B cell (primary cell): ENCODE measurements around the gene CCDC102A. TPM values are rescaled to one million over a fixed set of nuclear protein-coding genes. Genes with fewer than 3 reads are reported as not detected.

Source experiments
- ATAC-seq: fragments of 200-7000 bp; cut with Tn5 transposase; one replicate; pipeline ENCODE4 v1.10.0; 2021; ENCODE audit warnings: low read depth, mild to moderate bottlenecking, moderate number of reproducible peaks, moderate library complexity
- CTCF ChIA-PET: fragments of 350-600 bp; sonication (Branson Sonifier 250); formaldehyde crosslinking; loops from one replicate; lab custom pipeline; 2021; ENCODE audit warnings: antibody characterized with exemption, inconsistent platforms; lab: Charles Lee
- POLR2A ChIA-PET: fragments of 350-600 bp; sonication (Branson Sonifier 250); formaldehyde crosslinking; loops from one replicate; lab custom pipeline; 2021; ENCODE audit warnings: antibody characterized with exemption; lab: Charles Lee
- DNase-seq: peaks from one replicate; pipeline ENCODE4 v3.0.0; 2013
- H2AFZ ChIP-seq: 2 replicates; pipeline ENCODE4 v1.6.1; 2012; ENCODE audit warnings: mild to moderate bottlenecking, low read depth, low read length; ENCODE audit not compliant: insufficient read depth, poor library complexity, severe bottlenecking
- H3K27ac ChIP-seq, 2 donors: 1 replicate in 1 of 2; 2 replicates in 1 of 2; pipeline ENCODE4 v1.5.1; 2012 to 2013; ENCODE audit warnings: low read length in 2 of 2, mild to moderate bottlenecking in 2 of 2, moderate library complexity in 1 of 2
- H3K27me3 ChIP-seq, 4 experiments: fragments of 200-600 bp in 1 of 4; sonication (generic) in 1 of 4; replicated peaks in 1 of 4; 1 replicate in 2 of 4; 2 replicates in 2 of 4; pipeline versions ENCODE4 v1.6.1 to v1.7.0; 2013 to 2016; ENCODE audit warnings: low read length in 3 of 4, mild to moderate bottlenecking in 2 of 4, mixed read lengths in 1 of 4, moderate library complexity in 1 of 4; ENCODE audit not compliant: insufficient read depth in 4 of 4, control insufficient read depth in 3 of 4; ENCODE audit errors: control extremely low read depth in 1 of 4
- H3K36me3 ChIP-seq, 2 experiments: replicated peaks in 1 of 2; 1 replicate in 1 of 2; 2 replicates in 1 of 2; pipeline versions ENCODE4 v1.6.1 to v1.7.1; 2013; ENCODE audit warnings: low read length in 1 of 2; ENCODE audit not compliant: insufficient read depth in 2 of 2, control insufficient read depth in 1 of 2; ENCODE audit errors: control extremely low read depth in 1 of 2, extremely low read depth in 1 of 2
- H3K4me1 ChIP-seq, 2 donors: fragments of 200-600 bp in 1 of 2; sonication (generic) in 1 of 2; 1 replicate in 1 of 2; 2 replicates in 1 of 2; pipeline versions ENCODE4 v1.5.1 to v1.6.1; 2013 to 2017; ENCODE audit warnings: low read length in 2 of 2; ENCODE audit not compliant: control insufficient read depth in 2 of 2, insufficient read depth in 2 of 2
- H3K4me2 ChIP-seq: replicated peaks from 2 replicates; pipeline ENCODE3; 2012; ENCODE audit warnings: mild to moderate bottlenecking, low read depth, low read length; ENCODE audit not compliant: poor library complexity, severe bottlenecking
- H3K4me3 ChIP-seq, 5 experiments: fragments of 200-600 bp in 1 of 5; sonication (generic) in 1 of 5; 1 replicate in 3 of 5; 2 replicates in 2 of 5; pipeline versions ENCODE4 v1.5.1 to v1.7.0; 2011 to 2016; ENCODE audit warnings: low read length in 4 of 5, mild to moderate bottlenecking in 4 of 5, low read depth in 2 of 5, control low read depth in 1 of 5, moderate library complexity in 1 of 5; ENCODE audit not compliant: insufficient read depth in 1 of 5; ENCODE audit errors: control extremely low read depth in 1 of 5, extremely low read depth in 1 of 5
- H3K79me2 ChIP-seq: fragments of 200-600 bp; sonication (generic); one replicate; pipeline ENCODE4 v1.6.0; 2016; ENCODE audit warnings: low read length; ENCODE audit not compliant: control insufficient read depth, insufficient read depth
- H3K9ac ChIP-seq: fragments of 200-600 bp; sonication (generic); 2 replicates; pipeline ENCODE4 v1.6.1; 2017; ENCODE audit warnings: mild to moderate bottlenecking, low read length, moderate library complexity
- H3K9me3 ChIP-seq, 3 donors: one replicate each; pipeline versions ENCODE4 v1.6.1 to v1.7.1; 2013; ENCODE audit warnings: low read length in 2 of 3; ENCODE audit not compliant: control insufficient read depth in 2 of 3, insufficient read depth in 1 of 3; ENCODE audit errors: control extremely low read depth in 1 of 3
- H4K20me1 ChIP-seq: 2 replicates; pipeline ENCODE4 v1.6.0; 2012; ENCODE audit warnings: mild to moderate bottlenecking, low read length; ENCODE audit not compliant: insufficient read depth, control insufficient read depth, poor library complexity, severe bottlenecking
- H3K27ac Mint-ChIP-seq: one replicate; pipeline ENCODE4 v1.8.0; 2021; ENCODE audit warnings: mixed read lengths
- H3K27me3 Mint-ChIP-seq: one replicate; pipeline ENCODE4 v1.8.0; 2021; ENCODE audit warnings: mixed read lengths
- H3K4me1 Mint-ChIP-seq: one replicate; pipeline ENCODE4 v1.8.0; 2021; ENCODE audit warnings: mixed read lengths
- H3K4me3 Mint-ChIP-seq: one replicate; pipeline ENCODE4 v1.8.0; 2021; ENCODE audit warnings: mixed read lengths
- H3K9me3 Mint-ChIP-seq: one replicate; pipeline ENCODE4 v1.8.0; 2022; ENCODE audit warnings: mixed read lengths; ENCODE audit not compliant: insufficient read depth
- CTCF ChIP-seq: fragments of 200-600 bp; IDR thresholded peaks from one replicate; pipeline ENCODE4 v1.8.0; 2022; ENCODE audit warnings: antibody characterized with exemption, mild to moderate bottlenecking
- EZH2 ChIP-seq: IDR thresholded peaks from 2 replicates; pipeline ENCODE4 v1.6.1; 2012; ENCODE audit warnings: borderline replicate concordance, low read depth, mild to moderate bottlenecking, moderate library complexity, low read length; ENCODE audit not compliant: insufficient read depth, poor library complexity, severe bottlenecking
- WGBS: methylation state at CpG from one replicate; pipeline ENCODE4 v1.1.5; 2013; ENCODE audit warnings: missing lambda C conversion rate; ENCODE audit not compliant: insufficient coverage; 5-methylcytosine and 5-hydroxymethylcytosine counted together
- intact Hi-C: fragments of 100-400 bp; cut with micrococcal nuclease; formaldehyde crosslinking; loops from one replicate; pipeline ENCODE4 v1.10.0; 2022
- polyA plus RNA-seq: library from polyadenylated mRNA; depleted of rRNA; stranded (reverse); fragments of >200 nt; gene quantifications from 2 replicates; pipeline ENCODE4 v1.2.3, GENCODE V29; 2012
- total RNA-seq, 2 donors: library from RNA; stranded (reverse); fragments of 120-200 nt in 1 of 2; gene quantifications; 1 replicate in 1 of 2; 2 replicates in 1 of 2; pipeline versions ENCODE4 v1.2.3 to v1.2.4, GENCODE V29; 2013 to 2022

CCDC102A gene
- total and polyA plus RNA-seq, 2 donors (not counting 1 experiment from before 2014, with no cell fraction given), result 14.5 to 14.7 TPM

- Histone ChIP-seq H3K4me2 (peak overlapping the region; percentile 77), H2AFZ (no peak overlapping the region), H3K9me3 (no peaks in the 10 kb centered on the region), H3K4me1 (peaks cover 49 to 66% of the 10 kb centered on the region in 2 donors), H4K20me1 (no peaks in the 10 kb centered on the region), H3K9ac (no peak overlapping the region), H3K27ac (no peak overlapping the region), H3K79me2 (peaks cover 25% of the 10 kb centered on the region), H3K36me3 (peaks cover 0 to 10% of the 10 kb centered on the region in 2 experiments), H3K27me3 (no peaks in the 10 kb centered on the region), H3K4me3 (no peak overlapping the region)
- intact Hi-C loops, result no loop called here
- peak overlapping the region; percentile 86 for H3K4me3 Mint-ChIP-seq
- peak overlapping the region; percentile 97 for H3K27ac Mint-ChIP-seq
- ATAC-seq, result no peak
- DNase-seq, result no peak
- TF ChIP-seq EZH2 (no peak), CTCF (no peak)
- 97% methylated on average over 126 of the region's 126 CpGs for WGBS
- H3K27me3 Mint-ChIP-seq, result no peaks in the 10 kb centered on the region
- H3K9me3 Mint-ChIP-seq, result no peaks in the 10 kb centered on the region
- ChIA-PET CTCF (interaction anchor here (1.0 to 4.1 kb wide), 4 partner anchors 8 to 47 kb away, joined by 3 to 15 read pairs (median 6); partner anchors contain the start of gene CCDC102A), POLR2A (interaction anchor here (1.5 kb wide), 1 partner anchor 10 kb away, joined by 5 read pairs; no protein-coding TSS in a partner anchor)
- H3K4me1 Mint-ChIP-seq, result peaks cover 62% of the 10 kb centered on the region
Measured at GRCh38 chr16:57528499-57529390, 7.6 kb downstream of the CCDC102A start.
